HUES64 (cell line): ENCODE measurements around the gene MORF4L1.

ENCODE experiments used
- H3K27ac ChIP-seq: 2 replicates; pipeline ENCODE4 v1.7.0; 2013; ENCODE audit warnings: low read depth, low read length, inconsistent platforms
- H3K27me3 ChIP-seq: 2 replicates; pipeline ENCODE4 v1.6.1; 2013; ENCODE audit warnings: mild to moderate bottlenecking, low read length; ENCODE audit not compliant: insufficient read depth
- H3K36me3 ChIP-seq: 2 replicates; pipeline ENCODE4 v1.6.1; 2013; ENCODE audit warnings: mild to moderate bottlenecking, low read length; ENCODE audit not compliant: insufficient read depth
- H3K4me1 ChIP-seq: 2 replicates; pipeline ENCODE4 v1.6.1; 2013; ENCODE audit warnings: mild to moderate bottlenecking, low read length, moderate library complexity; ENCODE audit not compliant: insufficient read depth
- H3K4me3 ChIP-seq: 2 replicates; pipeline ENCODE4 v1.5.1; 2013; ENCODE audit warnings: mild to moderate bottlenecking, low read length, moderate library complexity
- H3K9ac ChIP-seq: 2 replicates; pipeline ENCODE4 v1.6.1; 2013; ENCODE audit warnings: mild to moderate bottlenecking, low read depth, low read length
- H3K9me3 ChIP-seq: 2 replicates; pipeline ENCODE4 v1.6.1; 2013; ENCODE audit warnings: low read depth, low read length; ENCODE audit not compliant: insufficient read depth
- WGBS: fragments of 150-250, 120-280 bp; methylation state at CpG from one replicate; pipeline ENCODE4 v1.1.7; 2013; ENCODE audit warnings: missing lambda C conversion rate; 5-methylcytosine and 5-hydroxymethylcytosine counted together

The MORF4L1 gene

GRCh38 chr15:78929536-78930264 is 57.0 kb downstream of the MORF4L1 start:
- Histone ChIP-seq H3K4me3 (no peak overlapping the region), H3K9ac (no peak overlapping the region), H3K36me3 (peaks cover 7% of the 10 kb centered on the region), H3K27ac (no peak overlapping the region), H3K4me1 (no peaks in the 10 kb centered on the region), H3K27me3 (no peaks in the 10 kb centered on the region), H3K9me3 (no peaks in the 10 kb centered on the region)
- WGBS = 90% methylated on average over 16 of the region's 16 CpGs

GRCh38 chr15:78930577-78931388 is 58.1 kb downstream of the MORF4L1 start:
- Histone ChIP-seq H3K4me1 (no peaks in the 10 kb centered on the region), H3K9me3 (no peaks in the 10 kb centered on the region), H3K27me3 (no peaks in the 10 kb centered on the region), H3K27ac (no peak overlapping the region), H3K4me3 (no peak overlapping the region), H3K9ac (no peak overlapping the region), H3K36me3 (no peaks in the 10 kb centered on the region; the same call in 1 of the 2 replicates)
- 84% methylated on average over 11 of the region's 11 CpGs for WGBS

- Histone ChIP-seq H3K9me3 (no peaks in the 10 kb centered on the region), H3K4me3 (no peak overlapping the region), H3K27me3 (no peaks in the 10 kb centered on the region), H3K9ac (no peak overlapping the region), H3K27ac (no peak overlapping the region), H3K4me1 (no peaks in the 10 kb centered on the region), H3K36me3 (no peaks in the 10 kb centered on the region; the same call in 1 of the 2 replicates)
- WGBS = 94% methylated on average over 20 of the region's 21 CpGs
Observed at GRCh38 chr15:78931439-78932257, 59.0 kb downstream of the MORF4L1 start.

- H3K27me3 ChIP-seq = no peaks in the 10 kb centered on the region
- no peak overlapping the region for H3K9ac ChIP-seq
- H3K4me3 ChIP-seq = no peak overlapping the region
- H3K9me3 ChIP-seq = no peaks in the 10 kb centered on the region
- H3K4me1 ChIP-seq = no peaks in the 10 kb centered on the region
- WGBS = 95% methylated on average over 13 of the region's 13 CpGs
- no peaks in the 10 kb centered on the region; the same call in 1 of the 2 replicates for H3K36me3 ChIP-seq
- H3K27ac ChIP-seq = no peak overlapping the region
Observed at GRCh38 chr15:78932258-78932808, 59.6 kb downstream of the MORF4L1 start.

GRCh38 chr15:78933187-78933822 is 60.6 kb downstream of the MORF4L1 start:
- no peaks in the 10 kb centered on the region for H3K4me1 ChIP-seq

GRCh38 chr15:78933823-78934654 is 61.3 kb downstream of the MORF4L1 start:
- Histone ChIP-seq H3K36me3 (no peaks in the 10 kb centered on the region), H3K9ac (no peak overlapping the region)
- WGBS = 91% methylated on average over 20 of the region's 20 CpGs

More at GRCh38 chr15:78933187-78933822, 60.6 kb downstream of the MORF4L1 start:
- Histone ChIP-seq H3K27me3 (no peaks in the 10 kb centered on the region), H3K9me3 (no peaks in the 10 kb centered on the region), H3K27ac (no peak overlapping the region), H3K36me3 (no peaks in the 10 kb centered on the region), H3K4me3 (no peak overlapping the region), H3K9ac (no peak overlapping the region)
- WGBS = 93% methylated on average over 12 of the region's 12 CpGs

GRCh38 chr15:78934655-78935023 is 61.9 kb downstream of the MORF4L1 start:
- no peaks in the 10 kb centered on the region for H3K36me3 ChIP-seq
- H3K4me3 ChIP-seq = no peak overlapping the region
- 83% methylated on average over 5 of the region's 5 CpGs for WGBS
- no peaks in the 10 kb centered on the region for H3K27me3 ChIP-seq
- H3K9me3 ChIP-seq = no peaks in the 10 kb centered on the region
- no peaks in the 10 kb centered on the region for H3K4me1 ChIP-seq
- H3K27ac ChIP-seq = no peak overlapping the region
- H3K9ac ChIP-seq = no peak overlapping the region

More at GRCh38 chr15:78933823-78934654, 61.3 kb downstream of the MORF4L1 start:
- no peaks in the 10 kb centered on the region for H3K9me3 ChIP-seq
- H3K4me3 ChIP-seq = no peak overlapping the region
- H3K4me1 ChIP-seq = no peaks in the 10 kb centered on the region
- no peaks in the 10 kb centered on the region for H3K27me3 ChIP-seq
- H3K27ac ChIP-seq = no peak overlapping the region

GRCh38 chr15:78937132-78937739 is 64.5 kb downstream of the MORF4L1 start:
- Histone ChIP-seq H3K9me3 (no peaks in the 10 kb centered on the region), H3K36me3 (no peaks in the 10 kb centered on the region), H3K9ac (no peak overlapping the region), H3K27me3 (no peaks in the 10 kb centered on the region), H3K4me1 (no peaks in the 10 kb centered on the region), H3K27ac (no peak overlapping the region), H3K4me3 (no peak overlapping the region)
- 85% methylated on average over 14 of the region's 14 CpGs for WGBS

- peaks cover 12% of the 10 kb centered on the region for H3K27me3 ChIP-seq
- peaks cover 2% of the 10 kb centered on the region; the same call in 1 of the 2 replicates for H3K4me1 ChIP-seq
- H3K27ac ChIP-seq = no peak overlapping the region
- no peak overlapping the region for H3K9ac ChIP-seq
- H3K9me3 ChIP-seq = no peaks in the 10 kb centered on the region
- 95% methylated on average over 6 of the region's 6 CpGs for WGBS
- no peak overlapping the region for H3K4me3 ChIP-seq
- H3K36me3 ChIP-seq = no peaks in the 10 kb centered on the region
Observed at GRCh38 chr15:78938658-78939488, 66.2 kb downstream of the MORF4L1 start.
